Heart left ventricle (tissue), 16 donors: ENCODE measurements around the gene LCMT1. TPM values are rescaled to one million over a fixed set of nuclear protein-coding genes. Genes with fewer than 3 reads are reported as not detected.

Experiments
- ATAC-seq, 4 donors: fragments of 200-7000 bp; cut with Tn5 transposase; one replicate each; pipeline ENCODE4 v1.9.1; 2020 to 2022; ENCODE audit warnings: moderate library complexity in 4 of 4, mild to moderate bottlenecking in 3 of 4, moderate number of reproducible peaks in 1 of 4
- DNase-seq, 5 donors: peaks; one replicate each; pipeline ENCODE4 v3.0.0-alpha.2; 2020
- H3K27ac ChIP-seq, 12 donors: fragments of 200-600 bp; sonication (generic) in 4 of 12; one replicate each; pipeline versions ENCODE4 v1.5.0 to v1.8.0; 2016 to 2022; ENCODE audit warnings: mild to moderate bottlenecking in 2 of 12
- H3K27me3 ChIP-seq, 9 donors: fragments of 200-600 bp; sonication (generic) in 2 of 9; one replicate each; pipeline versions ENCODE4 v1.5.1 to v1.8.0; 2016 to 2022; ENCODE audit warnings: mild to moderate bottlenecking in 3 of 9
- H3K36me3 ChIP-seq, 9 donors: fragments of 200-600 bp; sonication (generic) in 2 of 9; one replicate each; pipeline versions ENCODE4 v1.5.0 to v1.8.0; 2018 to 2022; ENCODE audit warnings: mild to moderate bottlenecking in 2 of 9
- H3K4me1 ChIP-seq, 12 donors: fragments of 200-600 bp; sonication (generic) in 4 of 12; one replicate each; pipeline versions ENCODE4 v1.5.0 to v1.8.0; 2016 to 2022; ENCODE audit warnings: mild to moderate bottlenecking in 3 of 12
- H3K4me3 ChIP-seq, 12 donors: fragments of 200-600 bp; sonication (generic) in 4 of 12; one replicate each; pipeline versions ENCODE4 v1.5.0 to v1.8.0; 2017 to 2022; ENCODE audit warnings: mild to moderate bottlenecking in 9 of 12, moderate library complexity in 4 of 12
- H3K9me3 ChIP-seq, 12 donors: fragments of 200-600 bp; sonication (generic) in 4 of 12; one replicate each; pipeline versions ENCODE4 v1.5.0 to v1.8.0; 2016 to 2022; ENCODE audit warnings: mild to moderate bottlenecking in 1 of 12
- POLR2A ChIP-seq, 2 donors: fragments of 450-650 bp; IDR thresholded peaks; one replicate each; pipeline ENCODE4 v1.6.1; 2017; ENCODE audit warnings: antibody characterized with exemption in 2 of 2, mild to moderate bottlenecking in 2 of 2, moderate library complexity in 2 of 2
- WGBS, 4 donors: extraction: QIAGEN DNeasy Blood & Tissue Kit in 2 of 4; methylation state at CpG; one replicate each; pipeline versions ENCODE4 v1.1.5 to v1.1.7; 2013 to 2018; 5-methylcytosine and 5-hydroxymethylcytosine counted together
- intact Hi-C, 10 donors: fragments of 100-400 bp; cut with DNase I; formaldehyde crosslinking; loops; one replicate each; pipeline versions ENCODE4 v1.11.1 to v1.14.2; 2022
- polyA plus RNA-seq, 2 donors: library from polyadenylated mRNA; stranded (reverse); fragments of 200-250 nt; gene quantifications; one replicate each; pipeline ENCODE4 v1.2.3, GENCODE V29; 2013
- total RNA-seq, 9 donors: library from RNA; depleted of rRNA in 2 of 9; stranded (reverse); fragments of >200 nt in 2 of 9; fragmentation: NEBNext Ultra II Directional in 3 of 9; extraction: Animal tissue kit (Norgen Biotek cat#: 25700) in 3 of 9; gene quantifications; one replicate each; pipeline versions ENCODE4 v1.1.0 to v1.2.4, GENCODE V29; 2016 to 2023
- TF ChIP-seq, protein P1 (sequence below), 12 donors: fragments of 200-600 bp; sonication (generic) in 4 of 12; IDR thresholded peaks; one replicate each; pipeline versions ENCODE4 v1.5.0 to v1.8.0; 2018 to 2022; ENCODE audit warnings: antibody characterized with exemption in 12 of 12, mild to moderate bottlenecking in 5 of 12
- donor health status: ischemic (EF 13 %, LVEDD 7.1; RV severe dilation, severe dysfunction).
- donor health status: healthy with polysubstance abuse.
- donor health status: DM: no; HTN: yes; CAD: no.
- donor health status: DM: no; HTN: no; CAD: no.
- donor health status: ischemic (EF 25% LVEDD 6.9; RV normal size, moderate dysfunction).
- donor health status: ischemic (EF 25% LVEDD 5.7; RV mildly dilated, moderate dysfunction).
- donor health status: healthy.
- donor health status: DM: yes; HTN: yes; CAD: no.
- donor health status: ischemic (EF 35%, LVEDD 5.7; RV mildly dilated, moderate dysfunction).
- donor health status: nonischemic (EF 11% LVEDD 7.7; RV severe dilation, severe dysfunction).
- donor health status: DM: yes; HTN: yes; CAD: no.
- donor health status: PGD.
- donor health status: ischemic (EF 29% LVEDD 5.4; RV normal size, mild dysfunction).
- donor health status: nonischemic (EF 23%, LVEDD 6.1; RV moderate dilation, normal function).

LCMT1 gene
- total and polyA plus RNA-seq, 11 donors = 33.6 to 50.0 (median 39.6) TPM

- TF ChIP-seq, protein P1, sequence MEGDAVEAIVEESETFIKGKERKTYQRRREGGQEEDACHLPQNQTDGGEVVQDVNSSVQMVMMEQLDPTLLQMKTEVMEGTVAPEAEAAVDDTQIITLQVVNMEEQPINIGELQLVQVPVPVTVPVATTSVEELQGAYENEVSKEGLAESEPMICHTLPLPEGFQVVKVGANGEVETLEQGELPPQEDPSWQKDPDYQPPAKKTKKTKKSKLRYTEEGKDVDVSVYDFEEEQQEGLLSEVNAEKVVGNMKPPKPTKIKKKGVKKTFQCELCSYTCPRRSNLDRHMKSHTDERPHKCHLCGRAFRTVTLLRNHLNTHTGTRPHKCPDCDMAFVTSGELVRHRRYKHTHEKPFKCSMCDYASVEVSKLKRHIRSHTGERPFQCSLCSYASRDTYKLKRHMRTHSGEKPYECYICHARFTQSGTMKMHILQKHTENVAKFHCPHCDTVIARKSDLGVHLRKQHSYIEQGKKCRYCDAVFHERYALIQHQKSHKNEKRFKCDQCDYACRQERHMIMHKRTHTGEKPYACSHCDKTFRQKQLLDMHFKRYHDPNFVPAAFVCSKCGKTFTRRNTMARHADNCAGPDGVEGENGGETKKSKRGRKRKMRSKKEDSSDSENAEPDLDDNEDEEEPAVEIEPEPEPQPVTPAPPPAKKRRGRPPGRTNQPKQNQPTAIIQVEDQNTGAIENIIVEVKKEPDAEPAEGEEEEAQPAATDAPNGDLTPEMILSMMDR (IDR thresholded peaks at IDR 0.05) = no peak
- TF ChIP-seq POLR2A (IDR thresholded peaks at IDR 0.05) = no peak
- ATAC-seq = no peak
- no peak for DNase-seq
- no peaks in the 10 kb centered on the region for H3K36me3 ChIP-seq
- no peak overlapping the region for H3K27ac ChIP-seq
- H3K4me1 ChIP-seq = peaks cover 0 to 9% (median 0%) of the 10 kb centered on the region in 12 donors
- intact Hi-C loops = loop anchor here in 6 of 10 donors (10.0 kb wide), 6 partner anchors 88 to 318 kb away; partner anchors contain the start of gene LCMT1 (in 1 of the 6)
- 74 to 83% (median 80%) methylated on average over 8 of the region's 8 CpGs for WGBS, 4 donors
- H3K4me3 ChIP-seq = no peak overlapping the region
- H3K27me3 ChIP-seq = peaks cover 0 to 7% (median 0%) of the 10 kb centered on the region in 9 donors
- no peaks in the 10 kb centered on the region for H3K9me3 ChIP-seq
Measured at GRCh38 chr16:25222959-25223358, 111.4 kb downstream of the LCMT1 start.

DNA sequence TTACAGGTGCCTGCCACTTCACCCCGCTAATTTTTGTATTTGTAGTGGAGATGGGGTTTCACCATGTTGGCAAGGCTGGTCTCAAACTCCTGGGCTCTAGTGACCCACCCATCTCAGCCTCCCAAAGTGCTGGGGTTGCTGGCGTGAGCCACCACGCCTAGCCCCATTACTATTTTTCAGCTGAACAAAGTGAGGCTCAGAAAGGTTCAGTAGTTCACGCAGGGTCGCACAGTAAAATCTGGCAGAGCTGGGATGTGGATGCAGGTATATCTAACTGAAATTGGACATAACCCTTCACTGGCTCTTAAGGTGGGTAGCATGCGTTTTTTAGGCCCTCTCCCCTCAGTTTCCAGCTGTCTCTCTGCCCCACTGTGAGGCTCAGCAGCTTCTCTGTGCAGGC is 112.4 kb downstream of the LCMT1 start:
- Histone ChIP-seq H3K4me3 (no peak overlapping the region), H3K27ac (no peak overlapping the region), H3K36me3 (no peaks in the 10 kb centered on the region), H3K9me3 (no peaks in the 10 kb centered on the region), H3K4me1 (peaks cover 0 to 9% (median 0%) of the 10 kb centered on the region in 12 donors), H3K27me3 (peaks cover 0 to 2% (median 0%) of the 10 kb centered on the region in 9 donors)
- intact Hi-C loops = loop anchor here in 7 of 10 donors (2.0 to 10.0 kb wide), 8 partner anchors 89 to 319 kb away; partner anchors contain the start of gene LCMT1 (in 1 of the 7)
- ATAC-seq = no peak
- 76 to 87% (median 76%) methylated on average over 6 of the region's 6 CpGs for WGBS, 4 donors
- no peak for TF ChIP-seq POLR2A (IDR thresholded peaks at IDR 0.05)
- TF ChIP-seq, protein P1 (IDR thresholded peaks at IDR 0.05) = no peak
- no peak for DNase-seq

DNA sequence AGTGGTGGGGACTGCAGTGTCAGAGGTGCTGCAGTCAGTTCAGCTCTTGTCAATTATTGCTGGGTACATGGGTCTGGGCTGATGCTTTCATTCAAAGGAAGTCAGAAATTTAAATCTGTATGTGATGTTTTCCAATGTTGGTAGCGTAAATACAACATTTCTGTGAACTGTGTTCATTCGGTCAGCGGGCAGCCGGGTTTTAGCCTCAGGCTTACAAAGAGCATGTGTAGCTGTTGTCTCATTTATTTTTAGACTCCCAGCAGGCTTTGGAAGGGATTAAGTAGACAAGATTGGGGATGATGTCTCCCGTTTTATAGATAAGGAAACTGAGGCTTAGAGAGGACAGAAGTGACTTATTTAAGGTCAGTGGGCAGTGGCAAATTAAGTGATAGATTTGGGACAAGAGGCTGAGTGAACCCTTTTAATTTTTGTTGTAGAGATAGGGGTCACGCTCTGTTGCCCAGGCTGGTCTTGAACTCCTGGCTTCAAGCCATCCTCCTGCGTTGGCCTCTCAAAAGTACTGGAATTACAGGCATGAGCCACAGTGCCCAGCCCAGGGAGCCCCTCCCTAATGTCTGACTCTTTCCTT is 113.3 kb downstream of the LCMT1 start:
- no peak for DNase-seq
- Histone ChIP-seq H3K27ac (no peak overlapping the region), H3K4me1 (peaks cover 0 to 9% (median 0%) of the 10 kb centered on the region in 12 donors), H3K27me3 (no peaks in the 10 kb centered on the region), H3K36me3 (no peaks in the 10 kb centered on the region), H3K9me3 (no peaks in the 10 kb centered on the region), H3K4me3 (no peak overlapping the region)
- no peak for ATAC-seq
- TF ChIP-seq, protein P1 (IDR thresholded peaks at IDR 0.05) = no peak
- no peak for TF ChIP-seq POLR2A (IDR thresholded peaks at IDR 0.05)
- 66 to 70% (median 68%) methylated on average over 7 of the region's 7 CpGs for WGBS, 4 donors
- intact Hi-C loops = loop anchor here (1.0 to 10.0 kb wide), 11 partner anchors 90 to 320 kb away; partner anchors contain the start of gene LCMT1 (in 1 of the 10)

Other genes starting within 250 kb of the LCMT1 start
- gene ARHGAP17, start 96.4 kb upstream of the LCMT1 start, total RNA-seq = 100 to 1,000 TPM in 1 of 9 donors, 10 to 100 TPM in 8; 26.3 to 105 (median 70.4) TPM
- gene ARHGAP17, start 96.4 kb upstream of the LCMT1 start, polyA plus RNA-seq = 10 to 100 TPM; 35.1 to 38.2 TPM
- not detected for gene AQP8, start 105.2 kb downstream of the LCMT1 start, total RNA-seq
- gene AQP8, start 105.2 kb downstream of the LCMT1 start, polyA plus RNA-seq = not detected
- 1 to 10 TPM; 3.5 to 8.0 (median 5.1) TPM for gene ZKSCAN2, start 146.1 kb downstream of the LCMT1 start, total RNA-seq
- 1 to 10 TPM; 1.7 to 1.9 TPM for gene ZKSCAN2, start 146.1 kb downstream of the LCMT1 start, polyA plus RNA-seq